GM21717 (cell line): ENCODE results near the gene ZNF594.
"Not testable (repeated sequence)": the region's sequence is repeated elsewhere in the genome, so short reads cannot be mapped to it uniquely, and the experiment has no call there.

Experiments used
- ATAC-seq: cut with Tn5 transposase; IDR thresholded peaks from one replicate; pipeline ENCODE4 v1.9.1; 2021; ENCODE audit warnings: mild to moderate bottlenecking, moderate library complexity; ENCODE audit not compliant: unreplicated experiment

Gene ZNF594

GRCh38 chr17:5137511-5138197 is 54.0 kb downstream of the ZNF594 start:
- not testable (repeated sequence) for ATAC-seq

GRCh38 chr17:5136580-5137412 is 54.9 kb downstream of the ZNF594 start:
- not testable (repeated sequence) for ATAC-seq

- no peak for ATAC-seq
Observed at GRCh38 chr17:5135726-5136579, 55.7 kb downstream of the ZNF594 start.

GRCh38 chr17:5135131-5135712 is 56.4 kb downstream of the ZNF594 start:
- ATAC-seq: not testable (repeated sequence)

GRCh38 chr17:5134571-5134970 is 57.1 kb downstream of the ZNF594 start:
- ATAC-seq: not testable (repeated sequence)

- ATAC-seq: not testable (repeated sequence)
Observed at GRCh38 chr17:5133961-5134360, 57.7 kb downstream of the ZNF594 start.

GRCh38 chr17:5133311-5133710 is 58.4 kb downstream of the ZNF594 start:
- ATAC-seq: no peak

GRCh38 chr17:5132503-5133225 is 59.0 kb downstream of the ZNF594 start:
- not testable (repeated sequence) for ATAC-seq

- not testable (repeated sequence) for ATAC-seq
Observed at GRCh38 chr17:5131799-5132502, 59.7 kb downstream of the ZNF594 start.

GRCh38 chr17:5131146-5131715 is 60.4 kb downstream of the ZNF594 start:
- no peak for ATAC-seq

GRCh38 chr17:5130687-5131086 is 61.0 kb downstream of the ZNF594 start:
- not testable (repeated sequence) for ATAC-seq

- ATAC-seq: not testable (repeated sequence)
Observed at GRCh38 chr17:5130261-5130660, 61.4 kb downstream of the ZNF594 start.

GRCh38 chr17:5129770-5130169 is 61.9 kb downstream of the ZNF594 start:
- ATAC-seq: not testable (repeated sequence)
